HG03196 (cell line): ENCODE data around the gene IRF5.
"Not testable (repeated sequence)": the region's sequence is repeated elsewhere in the genome, so short reads cannot be mapped to it uniquely, and the experiment has no call there.

Experiments
- ATAC-seq: cut with Tn5 transposase; IDR thresholded peaks from one replicate; pipeline ENCODE4 v1.9.1; 2021; ENCODE audit not compliant: unreplicated experiment

Gene IRF5

DNA sequence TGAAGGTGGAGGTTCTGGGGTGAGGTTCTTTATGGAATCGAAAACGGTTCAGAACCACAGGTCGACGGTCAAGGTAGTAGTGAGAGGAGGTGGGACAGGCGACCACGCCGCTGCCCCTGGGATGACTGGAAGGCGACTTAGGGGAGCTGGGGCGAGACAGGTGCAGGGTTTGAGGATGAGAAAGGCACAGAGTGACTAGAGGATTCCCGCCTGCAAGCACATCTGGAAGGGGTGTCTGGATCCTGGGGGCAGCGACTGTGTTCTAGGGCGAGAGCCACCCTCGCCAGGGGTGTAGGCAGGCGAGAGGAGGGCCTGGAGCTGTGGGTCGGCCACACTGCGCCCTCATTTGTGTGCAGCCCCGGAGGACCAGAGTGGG is 468 bp upstream of the IRF5 start:
- peak; percentile 2 for ATAC-seq

DNA sequence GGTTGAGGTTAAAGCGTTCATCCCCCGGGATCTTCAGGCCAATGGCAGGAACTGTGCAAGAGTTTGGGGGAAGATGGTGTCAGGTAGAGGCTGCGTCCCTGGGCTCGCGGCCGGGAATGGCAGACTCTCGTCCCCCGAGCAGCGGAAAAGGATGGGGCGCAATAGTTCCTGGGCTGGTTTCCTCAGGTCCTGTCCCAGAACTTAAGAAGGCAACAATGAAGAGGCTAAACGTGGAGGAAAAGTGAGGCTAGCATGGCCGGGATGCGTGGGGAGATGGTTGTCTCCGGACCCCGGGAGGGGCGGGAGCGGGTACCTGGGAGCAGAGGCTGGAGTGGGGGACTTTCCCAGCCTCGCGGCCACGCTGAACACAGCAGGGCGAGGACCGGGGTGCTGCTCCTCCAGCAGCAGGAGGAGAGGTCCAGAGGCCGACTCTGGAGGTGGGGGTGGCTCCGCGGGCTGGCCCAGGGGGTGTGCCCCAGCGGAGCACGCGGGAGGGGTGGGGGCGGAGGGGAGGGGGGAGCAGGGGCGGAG is 882 bp downstream of the IRF5 start:
- peak; percentile 13 for ATAC-seq

DNA sequence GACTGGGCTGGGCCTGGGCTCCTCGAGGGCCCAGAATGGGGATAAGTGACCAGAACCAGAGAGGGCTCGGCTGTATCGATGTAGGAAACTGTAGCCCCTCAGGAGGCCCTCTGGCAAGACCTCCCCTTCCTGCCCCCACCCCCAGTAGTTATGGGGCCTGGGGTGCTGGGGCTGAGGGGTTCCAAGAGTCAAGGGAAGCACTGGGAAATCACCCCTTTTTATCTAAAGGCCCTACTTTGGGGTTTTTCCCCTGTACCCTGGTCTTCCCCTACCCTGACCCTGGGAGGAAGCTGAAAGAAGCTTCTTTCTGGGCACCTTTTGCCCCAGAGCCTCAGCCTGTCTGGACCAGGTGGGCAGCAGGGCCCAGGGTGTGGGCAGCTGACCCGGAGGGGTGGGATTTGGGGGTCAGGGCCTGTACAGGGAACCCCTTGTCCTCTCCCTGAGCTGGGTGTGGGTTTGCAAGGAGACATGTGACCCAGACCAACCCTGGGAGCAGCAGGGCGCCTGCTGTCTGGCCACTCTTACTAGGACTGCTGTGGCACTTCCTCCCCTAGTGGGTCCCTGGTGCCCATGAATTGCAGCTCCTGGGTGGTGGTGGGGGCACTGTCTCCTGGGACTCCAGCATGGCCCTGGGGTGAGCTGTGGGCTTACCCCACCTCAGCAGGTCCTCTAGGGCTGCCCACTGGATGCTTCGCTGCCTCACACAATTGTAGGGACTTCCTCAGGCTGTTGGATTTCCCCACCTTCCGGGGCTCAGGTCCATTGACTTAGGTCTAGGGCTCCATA is 1.5 kb downstream of the IRF5 start:
- peak; percentile 21 for ATAC-seq

DNA sequence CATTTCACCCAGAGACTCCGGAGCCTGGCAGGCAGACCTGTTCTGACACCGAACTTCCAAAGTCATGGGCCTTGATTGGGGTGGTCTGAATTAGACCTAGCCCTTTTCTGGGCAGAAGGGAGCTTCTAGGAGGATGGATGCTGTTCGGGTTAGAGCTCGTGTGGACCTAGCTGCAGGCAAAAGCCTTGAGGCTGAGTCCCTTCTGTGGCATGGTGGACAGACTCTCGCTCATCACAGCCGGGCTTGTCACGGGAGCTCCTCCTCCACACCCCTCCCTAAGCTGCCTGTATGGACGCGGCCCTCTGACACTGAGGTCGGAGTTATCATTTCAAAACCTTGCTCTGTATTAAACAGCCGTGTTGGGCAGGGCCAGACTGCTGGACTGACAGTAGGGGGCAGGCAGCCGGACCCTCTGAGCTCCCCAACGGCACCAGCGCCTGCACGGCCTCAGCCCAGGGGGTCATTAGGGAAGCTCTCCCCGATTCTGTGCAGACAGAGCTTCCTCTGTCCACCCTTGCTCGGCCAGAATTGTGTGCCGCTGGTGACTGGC is 2.2 kb downstream of the IRF5 start:
- ATAC-seq, result peak; percentile 2

DNA sequence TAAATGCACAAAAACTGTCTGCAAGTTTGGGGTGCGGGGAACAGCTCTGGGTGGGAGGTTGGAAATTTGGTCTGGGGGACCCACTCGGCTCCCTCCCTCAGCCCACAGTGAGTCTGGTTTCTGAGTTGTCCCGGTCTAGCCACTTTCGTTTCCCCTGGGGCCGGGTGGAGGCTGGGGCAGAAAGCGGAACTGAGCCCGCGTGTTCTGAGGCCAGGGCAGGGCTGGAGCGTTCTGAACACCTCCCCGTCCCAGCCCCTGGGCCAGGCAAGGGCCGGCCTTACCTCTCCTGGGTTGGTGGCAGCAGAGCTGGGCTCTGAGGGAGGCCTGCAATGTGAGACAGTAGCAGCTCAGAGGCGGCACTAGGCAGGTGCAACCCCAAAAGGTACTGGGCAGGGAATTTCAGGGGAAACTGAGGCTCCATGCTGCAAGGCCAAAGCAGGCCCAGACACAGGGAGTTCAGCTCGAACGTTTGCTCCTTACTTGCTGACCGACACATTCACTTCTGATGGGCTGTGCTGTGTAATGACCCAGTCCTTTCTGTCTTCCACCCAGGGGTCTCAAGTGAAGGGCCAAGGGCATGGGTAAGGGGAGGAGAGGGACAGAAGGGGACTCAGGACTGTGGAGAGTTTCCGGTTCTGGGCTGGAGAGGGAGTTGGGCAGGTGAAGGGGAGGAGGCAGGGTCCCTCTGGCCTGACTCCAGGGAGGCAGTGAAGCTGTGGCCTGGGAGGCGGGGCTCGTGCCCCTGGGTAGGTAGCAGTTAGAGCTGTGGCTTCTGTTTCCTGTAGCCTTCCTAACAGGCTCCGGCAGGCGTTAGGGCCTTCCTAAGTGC is 3.0 kb downstream of the IRF5 start:
- ATAC-seq, result peak; percentile 42

DNA sequence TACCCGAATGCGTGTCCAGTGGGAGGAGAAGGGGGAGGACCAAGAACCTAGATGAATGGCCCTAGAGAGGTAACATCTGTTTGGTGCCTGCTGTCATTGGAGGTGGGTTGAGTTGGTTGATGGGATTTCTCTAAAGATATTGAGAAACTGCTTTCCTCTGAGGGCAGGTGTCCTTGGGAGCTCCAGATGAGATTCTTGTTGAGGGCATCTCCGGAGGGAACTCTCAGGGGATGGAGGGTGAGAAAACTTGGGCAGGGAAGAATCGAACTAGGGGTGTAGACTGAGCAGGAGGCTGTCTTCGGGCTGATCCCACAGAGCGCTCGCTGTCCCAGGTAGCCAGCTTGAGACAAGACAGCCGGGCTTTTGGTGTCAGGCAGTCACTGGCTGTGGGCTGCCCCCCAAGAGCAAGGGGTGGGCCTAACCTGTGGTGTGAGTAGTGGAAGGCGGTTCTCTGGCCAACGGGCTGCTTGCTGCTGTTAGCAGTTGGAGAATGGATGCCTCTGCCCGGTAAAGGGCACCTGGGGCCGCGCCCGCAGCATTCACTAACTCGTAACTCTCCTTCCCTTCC is 3.7 kb downstream of the IRF5 start:
- no peak for ATAC-seq

DNA sequence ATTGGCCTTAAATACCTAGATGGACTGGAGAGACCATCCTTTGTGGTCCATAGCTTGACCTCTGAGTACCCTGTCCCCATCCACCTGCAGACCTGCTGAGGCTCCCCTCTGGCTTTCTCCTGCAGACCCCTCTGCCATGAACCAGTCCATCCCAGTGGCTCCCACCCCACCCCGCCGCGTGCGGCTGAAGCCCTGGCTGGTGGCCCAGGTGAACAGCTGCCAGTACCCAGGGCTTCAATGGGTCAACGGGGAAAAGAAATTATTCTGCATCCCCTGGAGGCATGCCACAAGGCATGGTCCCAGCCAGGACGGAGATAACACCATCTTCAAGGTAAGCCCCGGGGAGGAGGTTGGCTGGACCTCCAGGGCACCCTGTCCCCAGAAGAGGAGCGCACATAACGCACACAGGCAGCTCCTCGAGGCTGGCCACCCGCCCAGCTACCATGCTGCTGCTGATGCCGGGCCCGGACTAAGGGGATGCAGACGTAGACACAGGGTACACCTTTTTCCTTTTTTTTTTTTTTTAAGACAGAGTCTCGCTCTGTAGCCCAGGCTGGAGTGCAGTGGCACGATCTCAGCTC is 4.3 kb downstream of the IRF5 start:
- ATAC-seq, result no peak

DNA sequence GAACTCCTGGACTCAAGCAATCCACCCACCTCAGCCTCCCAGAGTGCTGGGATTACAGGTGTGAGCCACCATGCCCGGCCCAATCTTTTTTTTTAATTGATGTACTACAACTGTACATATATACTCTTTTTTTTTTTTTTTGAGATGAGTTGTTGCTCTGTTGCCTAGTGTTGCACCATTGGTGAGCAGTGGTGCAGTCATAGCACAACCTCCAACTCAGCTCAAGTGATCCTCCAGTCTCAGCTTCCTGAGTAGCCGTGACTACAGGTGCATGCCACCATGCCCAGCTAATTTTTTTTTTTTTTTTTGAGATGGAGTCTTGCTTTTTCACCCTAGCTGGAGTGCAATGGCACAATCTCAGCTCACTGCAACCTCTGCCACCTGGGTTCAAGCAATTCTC is 5.5 kb downstream of the IRF5 start:
- not testable (repeated sequence) for ATAC-seq

DNA sequence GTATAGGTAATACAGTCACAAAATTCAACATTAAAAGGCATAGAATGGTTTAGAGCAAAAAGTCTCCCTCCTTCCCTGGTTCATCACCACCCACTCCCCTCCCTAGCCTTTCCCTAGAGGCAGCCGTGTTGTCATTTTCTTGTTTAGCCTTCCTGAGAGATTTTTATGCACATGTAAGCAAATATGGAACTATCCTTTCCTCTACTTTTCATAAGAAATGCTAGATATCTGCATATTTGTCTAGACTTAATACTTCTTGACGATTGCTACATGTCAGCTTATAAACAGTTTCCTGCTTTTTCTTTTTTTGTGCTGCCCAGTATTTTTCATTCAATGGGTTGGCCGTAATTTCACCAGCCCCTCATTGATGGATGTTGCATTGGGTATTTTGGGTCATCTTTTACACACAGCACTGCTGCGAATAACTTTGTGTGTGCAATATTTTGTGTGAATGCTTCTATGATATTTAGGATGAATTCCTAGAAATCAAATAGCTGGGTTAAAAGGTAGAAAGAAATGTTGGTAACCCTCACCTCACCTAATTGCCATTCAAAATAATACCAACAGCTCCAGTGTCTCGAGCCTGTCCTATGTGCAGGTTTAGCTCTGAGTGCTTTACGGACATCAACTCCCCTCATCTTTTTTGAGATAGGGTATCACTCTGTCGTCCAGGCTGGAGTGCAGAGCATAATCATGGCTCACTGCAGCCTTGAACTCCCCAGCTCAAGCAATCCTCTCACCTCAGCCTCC is 6.9 kb downstream of the IRF5 start:
- ATAC-seq, result no peak

DNA sequence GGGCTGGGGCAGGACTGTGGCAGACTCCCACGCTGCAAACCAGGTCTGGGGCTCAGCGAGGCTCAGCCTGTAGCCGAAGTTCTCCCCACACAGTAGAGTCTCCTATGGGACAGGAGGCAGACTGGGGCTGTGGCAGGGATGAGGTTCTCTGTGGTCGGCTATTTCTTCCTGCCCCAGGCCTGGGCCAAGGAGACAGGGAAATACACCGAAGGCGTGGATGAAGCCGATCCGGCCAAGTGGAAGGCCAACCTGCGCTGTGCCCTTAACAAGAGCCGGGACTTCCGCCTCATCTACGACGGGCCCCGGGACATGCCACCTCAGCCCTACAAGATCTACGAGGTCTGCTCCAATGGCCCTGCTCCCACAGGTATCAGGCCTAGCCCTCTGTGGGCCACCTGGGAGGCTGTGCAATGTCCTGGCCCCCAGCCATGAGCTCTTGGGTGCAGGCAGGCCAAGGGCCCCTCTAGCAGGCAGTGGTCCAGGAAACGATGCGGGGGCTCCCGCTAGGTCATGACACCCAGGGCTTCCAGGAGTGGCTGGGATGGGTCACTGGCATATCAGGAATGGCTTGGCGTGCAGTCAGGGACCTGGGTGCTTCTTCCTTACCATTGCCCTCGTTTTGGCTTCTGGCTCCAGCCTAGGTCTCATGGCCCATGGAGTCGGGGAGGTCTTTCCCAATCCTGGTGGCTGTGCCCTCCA is 8.1 kb downstream of the IRF5 start:
- no peak for ATAC-seq

DNA sequence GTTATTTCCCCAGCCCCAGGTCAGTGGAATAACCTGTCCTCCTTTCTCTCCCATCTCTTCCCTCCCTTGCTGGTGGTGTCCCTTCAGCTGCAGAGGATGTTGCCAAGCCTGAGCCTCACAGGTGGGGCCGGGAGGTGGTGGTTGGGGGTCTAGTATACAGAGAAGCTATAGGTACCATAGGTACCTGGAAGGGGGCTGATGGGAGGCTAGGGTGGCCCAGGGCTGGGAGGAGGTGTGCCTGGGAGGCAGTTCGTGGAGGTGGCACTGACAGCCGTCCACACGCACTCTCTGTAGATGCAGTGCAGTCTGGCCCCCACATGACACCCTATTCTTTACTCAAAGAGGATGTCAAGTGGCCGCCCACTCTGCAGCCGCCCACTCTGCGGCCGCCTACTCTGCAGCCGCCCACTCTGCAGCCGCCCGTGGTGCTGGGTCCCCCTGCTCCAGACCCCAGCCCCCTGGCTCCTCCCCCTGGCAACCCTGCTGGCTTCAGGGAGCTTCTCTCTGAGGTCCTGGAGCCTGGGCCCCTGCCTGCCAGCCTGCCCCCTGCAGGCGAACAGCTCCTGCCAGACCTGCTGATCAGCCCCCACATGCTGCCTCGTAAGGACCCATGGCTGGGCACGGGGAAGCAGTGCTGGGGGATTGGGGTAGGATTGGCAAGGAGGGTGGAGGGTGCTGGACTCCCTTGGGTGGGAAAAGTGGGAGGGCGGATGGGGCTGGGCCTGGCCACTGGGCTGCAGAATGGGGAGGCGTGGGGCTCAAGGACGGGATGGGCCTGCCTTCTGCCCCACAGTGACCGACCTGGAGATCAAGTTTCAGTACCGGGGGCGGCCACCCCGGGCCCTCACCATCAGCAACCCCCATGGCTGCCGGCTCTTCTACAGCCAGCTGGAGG is 9.5 kb downstream of the IRF5 start:
- ATAC-seq, result no peak

DNA sequence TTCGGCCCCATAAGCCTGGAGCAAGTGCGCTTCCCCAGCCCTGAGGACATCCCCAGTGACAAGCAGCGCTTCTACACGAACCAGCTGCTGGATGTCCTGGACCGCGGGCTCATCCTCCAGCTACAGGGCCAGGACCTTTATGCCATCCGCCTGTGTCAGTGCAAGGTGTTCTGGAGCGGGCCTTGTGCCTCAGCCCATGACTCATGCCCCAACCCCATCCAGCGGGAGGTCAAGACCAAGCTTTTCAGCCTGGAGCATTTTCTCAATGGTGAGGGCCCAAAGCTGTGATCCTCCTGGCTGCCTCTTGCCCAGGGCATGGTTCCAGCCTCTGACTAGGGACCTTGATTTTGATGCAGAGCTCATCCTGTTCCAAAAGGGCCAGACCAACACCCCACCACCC is 10.1 kb downstream of the IRF5 start:
- no peak for ATAC-seq

DNA sequence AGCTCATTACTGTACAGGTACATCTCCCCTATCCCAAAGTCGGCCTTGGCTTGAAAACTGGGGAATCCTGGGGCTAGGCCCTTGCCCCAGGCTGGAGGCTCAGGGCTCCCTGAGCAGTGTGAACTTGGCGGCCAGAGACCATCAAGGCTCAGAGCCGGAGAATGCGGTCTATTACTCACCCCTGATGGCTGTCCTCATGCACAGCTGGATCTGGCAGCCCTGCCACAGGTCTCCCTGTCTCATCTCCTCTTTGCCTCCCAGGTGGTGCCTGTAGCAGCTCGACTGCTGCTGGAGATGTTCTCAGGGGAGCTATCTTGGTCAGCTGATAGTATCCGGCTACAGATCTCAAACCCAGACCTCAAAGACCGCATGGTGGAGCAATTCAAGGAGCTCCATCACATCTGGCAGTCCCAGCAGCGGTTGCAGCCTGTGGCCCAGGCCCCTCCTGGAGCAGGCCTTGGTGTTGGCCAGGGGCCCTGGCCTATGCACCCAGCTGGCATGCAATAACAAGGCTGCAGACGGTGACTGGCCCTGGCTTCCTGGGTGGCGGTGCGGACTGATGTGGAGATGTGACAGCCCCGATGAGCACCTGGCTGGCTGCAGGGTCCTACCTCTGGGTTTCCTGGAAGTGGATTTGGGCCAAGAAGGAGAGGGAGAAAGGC is 10.7 kb downstream of the IRF5 start:
- ATAC-seq, result no peak

DNA sequence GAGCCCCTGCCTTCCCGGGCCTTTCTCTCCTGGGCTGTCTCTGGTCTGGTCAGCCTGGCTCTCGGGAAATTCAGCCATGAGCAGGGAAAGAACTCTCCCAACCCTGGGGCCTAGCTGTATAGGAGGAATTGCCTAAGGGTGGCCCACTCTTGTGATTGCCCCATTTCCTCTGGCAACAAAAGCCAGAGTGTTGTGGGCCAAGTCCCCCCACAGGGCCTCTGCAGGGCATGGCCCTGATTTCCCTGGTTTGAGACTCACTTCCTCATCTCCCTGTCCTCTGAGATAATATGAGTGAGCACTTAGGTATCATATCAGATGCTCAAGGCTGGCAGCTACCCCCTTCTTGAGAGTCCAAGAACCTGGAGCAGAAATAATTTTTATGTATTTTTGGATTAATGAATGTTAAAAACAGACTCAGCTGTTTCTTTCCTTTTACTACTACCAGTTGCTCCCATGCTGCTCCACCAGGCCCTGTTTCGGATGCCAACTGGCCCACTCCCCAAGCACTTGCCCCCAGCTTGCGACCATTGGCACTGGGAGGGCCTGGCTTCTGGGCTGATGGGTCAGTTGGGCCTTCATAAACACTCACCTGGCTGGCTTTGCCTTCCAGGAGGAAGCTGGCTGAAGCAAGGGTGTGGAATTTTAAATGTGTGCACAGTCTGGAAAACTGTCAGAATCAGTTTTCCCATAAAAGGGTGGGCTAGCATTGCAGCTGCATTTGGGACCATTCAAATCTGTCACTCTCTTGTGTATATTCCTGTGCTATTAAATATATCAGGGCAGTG is 11.4 kb downstream of the IRF5 start:
- ATAC-seq, result no peak

DNA sequence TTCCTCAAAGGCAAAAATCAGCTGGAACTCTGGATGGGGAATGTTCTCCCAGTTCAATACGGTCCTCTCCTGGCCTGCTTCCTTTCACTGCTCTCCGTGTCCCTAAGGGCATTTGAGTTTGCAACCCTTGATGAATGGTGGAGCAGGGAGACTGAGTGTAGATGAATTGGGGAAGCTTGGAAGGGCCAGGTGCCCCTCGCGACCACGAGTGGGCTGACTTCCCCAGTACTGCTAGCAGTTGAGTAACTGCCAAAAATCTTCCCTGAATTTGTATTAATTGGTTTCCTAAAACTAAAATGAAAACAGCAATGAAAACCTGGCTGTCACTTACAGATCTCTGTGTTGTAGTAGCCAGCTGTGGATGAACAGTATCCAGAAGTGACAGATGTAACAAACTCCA is 13.6 kb downstream of the IRF5 start:
- no peak for ATAC-seq

DNA sequence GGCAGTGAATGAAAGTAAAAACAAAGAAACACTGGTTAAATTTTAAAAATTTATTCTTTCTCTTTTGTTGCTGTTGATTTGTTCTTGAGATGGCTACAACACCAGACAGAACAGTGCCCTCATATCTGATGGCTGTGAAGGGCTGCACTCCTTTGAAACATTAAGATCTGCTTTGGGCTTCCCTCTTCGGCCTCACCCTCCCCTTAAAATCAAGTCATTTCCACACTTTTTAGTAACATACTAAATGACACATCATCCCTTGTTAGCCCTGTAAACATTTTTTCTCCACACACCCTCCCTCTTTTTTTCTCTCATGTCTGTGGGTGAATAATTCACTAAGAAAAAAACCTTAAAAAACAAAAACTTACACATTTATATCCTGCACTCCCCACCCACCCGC is 16.4 kb downstream of the IRF5 start:
- no peak for ATAC-seq
